GM12878 (cell line): ENCODE data around the gene SCLY. TPM values are rescaled to one million over a fixed set of nuclear protein-coding genes. Genes with fewer than 3 reads are reported as not detected.

Experiments used
- ATAC-seq: fragments of 200-7000 bp; cut with Tn5 transposase; 3 replicates; pipeline ENCODE4 v1.9.1; 2020; ENCODE audit warnings: mild to moderate bottlenecking, moderate library complexity
- BruUV-seq: library from RNA; stranded (reverse); fragments of 400-500 nt; replicated peaks from 2 replicates; lab custom pipeline; 2021; lab: Mats Ljungman, UMichigan
- CTCF ChIA-PET: fragments of 300-600 bp; sonication (Branson Sonifier 250); formaldehyde crosslinking; extraction: SDS; loops from one replicate; lab custom pipeline; 2021; ENCODE audit warnings: inconsistent platforms; lab: Yijun Ruan, JAX
- POLR2A ChIA-PET: fragments of 350-600 bp; formaldehyde crosslinking; extraction: SDS; loops from one replicate; lab custom pipeline; 2021; ENCODE audit warnings: inconsistent platforms; lab: Charles Lee
- RAD21 ChIA-PET: fragments of 300-600 bp; sonication (Branson Sonifier 250); formaldehyde crosslinking; loops from one replicate; lab custom pipeline; 2023; ENCODE audit warnings: antibody characterized with exemption; ENCODE audit not compliant: unreplicated experiment; lab: Charles Lee
- SMC1A ChIA-PET: fragments of 300-600 bp; sonication (Branson Sonifier 250); formaldehyde crosslinking; loops from one replicate; lab custom pipeline; 2023; ENCODE audit not compliant: unreplicated experiment, uncharacterized antibody; lab: Charles Lee
- DNase-seq: peaks from one replicate; pipeline ENCODE4 v3.0.0-alpha.2; 2011; ENCODE audit warnings: low read depth, low spot score
- FAIRE-seq: peaks from 3 replicates; lab custom pipeline; 2011; peaks lifted over from hg19 to GRCh38; lab: Jason Lieb, UNC
- H2AFZ ChIP-seq: 2 replicates; pipeline ENCODE4 v1.6.0; 2011; ENCODE audit warnings: low read depth, low read length, control low read depth; ENCODE audit not compliant: control insufficient read depth
- H3K27ac ChIP-seq: 2 replicates; pipeline ENCODE4 v1.5.1; 2011; ENCODE audit warnings: control low read depth; ENCODE audit not compliant: control insufficient read depth, insufficient read depth
- H3K27me3 ChIP-seq, 2 experiments: replicated peaks in 1 of 2; 2 replicates each; pipeline versions ENCODE4 v1.6.0 to v1.6.1; 2011; ENCODE audit warnings: low read length in 1 of 2; ENCODE audit not compliant: control insufficient read depth in 2 of 2, insufficient read depth in 2 of 2
- H3K36me3 ChIP-seq, 2 experiments: 2 replicates each; pipeline ENCODE4 v1.5.1; 2011; ENCODE audit warnings: low read length in 1 of 2; ENCODE audit not compliant: control insufficient read depth in 2 of 2, insufficient read depth in 2 of 2
- H3K4me1 ChIP-seq: 2 replicates; pipeline ENCODE4 v1.6.1; 2011; ENCODE audit warnings: mild to moderate bottlenecking, low read length, moderate library complexity, mixed read lengths; ENCODE audit not compliant: control insufficient read depth, insufficient read depth
- H3K4me2 ChIP-seq: 2 replicates; pipeline ENCODE4 v1.6.0; 2011; ENCODE audit warnings: control low read depth; ENCODE audit not compliant: control insufficient read depth, insufficient read depth
- H3K4me3 ChIP-seq: fragments of 200-600 bp; sonication (generic); 2 replicates; pipeline ENCODE4 v1.5.1; 2016
- H3K79me2 ChIP-seq: 2 replicates; pipeline ENCODE4 v1.6.0; 2011; ENCODE audit warnings: low read length; ENCODE audit not compliant: control insufficient read depth, insufficient read depth
- H3K9ac ChIP-seq: 2 replicates; pipeline ENCODE4 v1.8.0; 2011; ENCODE audit warnings: low read length, control low read depth, mixed read lengths; ENCODE audit not compliant: control insufficient read depth, insufficient read depth
- H3K9me3 ChIP-seq: replicated peaks from 3 replicates; pipeline ENCODE4 v1.5.1; 2011; ENCODE audit warnings: mild to moderate bottlenecking, low read length; ENCODE audit not compliant: control insufficient read depth, insufficient read depth
- H4K20me1 ChIP-seq: 2 replicates; pipeline ENCODE4 v1.6.0; 2011; ENCODE audit not compliant: control insufficient read depth, insufficient read depth
- CHD2 ChIP-seq: IDR thresholded peaks from 2 replicates; pipeline ENCODE4 v1.6.1; 2011; ENCODE audit warnings: low read depth, low read length, improper control_type of control experiment, borderline replicate concordance
- KLF5 ChIP-seq: fragments of 450-650 bp; IDR thresholded peaks from 2 replicates; pipeline ENCODE4 v1.6.1; 2014; ENCODE audit warnings: mild to moderate bottlenecking; ENCODE audit not compliant: partially characterized antibody
- MYC ChIP-seq: IDR thresholded peaks from 2 replicates; pipeline ENCODE4 v1.6.1; 2011; ENCODE audit warnings: mild to moderate bottlenecking, low read length, moderate library complexity, inconsistent platforms; ENCODE audit not compliant: insufficient read depth, insufficient replicate concordance, insufficient read length, severe bottlenecking
- SMAD5 ChIP-seq: IDR thresholded peaks from 2 replicates; pipeline ENCODE4 v1.6.1; 2016; ENCODE audit warnings: antibody characterized with exemption, low read depth
- SPI1 ChIP-seq: IDR thresholded peaks from 2 replicates; pipeline ENCODE4 v1.6.1; 2011; ENCODE audit warnings: low read depth, mild to moderate bottlenecking, low read length, moderate library complexity, borderline replicate concordance; ENCODE audit not compliant: insufficient read depth
- TBL1XR1 ChIP-seq: IDR thresholded peaks from 2 replicates; pipeline ENCODE4 v1.6.1; 2012; ENCODE audit warnings: low read depth, low read length, improper control_type of control experiment
- ZNF217 ChIP-seq: fragments of 450-650 bp; IDR thresholded peaks from 2 replicates; pipeline ENCODE4 v1.6.1; 2017; ENCODE audit warnings: antibody characterized with exemption, mild to moderate bottlenecking
- ZNF274 ChIP-seq: IDR thresholded peaks from one replicate; pipeline ENCODE4 v1.8.0; 2011; ENCODE audit not compliant: insufficient read length, insufficient read depth
- WGBS: methylation state at CpG from one replicate; pipeline ENCODE4 v1.1.6; 2016; ENCODE audit warnings: low lambda C conversion rate; ENCODE audit not compliant: insufficient replicate concordance, insufficient coverage; ENCODE audit errors: missing lambda C conversion rate; 5-methylcytosine and 5-hydroxymethylcytosine counted together
- in situ Hi-C: fragments of 300-500 bp; cut with MboI; formaldehyde crosslinking; loops from 9 replicates; pipeline ENCODE4 v1.14.3; 2018; ENCODE audit warnings: mixed read lengths
- intact Hi-C: fragments of 100-400 bp; cut with micrococcal nuclease; formaldehyde crosslinking; loops from one replicate; pipeline ENCODE4 v1.14.2; 2022; ENCODE audit not compliant: unreplicated experiment
- polyA plus RNA-seq, 11 experiments: library from polyadenylated mRNA; depleted of rRNA in 4 of 11; unstranded in 6 of 11; stranded (reverse) in 5 of 11; fragments of >200 nt; fragmentation: Nextera tagmentation in 4 of 11; fragmentation: Illumina TruSeq in 1 of 11; extraction: Ambion mirVana in 4 of 11; extraction: Trizol in 1 of 11; gene quantifications; 1 replicate in 1 of 11; 2 replicates in 10 of 11; pipeline versions ENCODE4 v1.2.1 to v1.2.3, GENCODE V29; 2011 to 2016; ENCODE audit warnings: inconsistent platforms in 2 of 11, missing spikeins in 2 of 11, low read depth in 1 of 11
- total RNA-seq, 4 experiments: library from RNA; depleted of rRNA in 3 of 4; stranded (reverse); fragments of >200 nt in 3 of 4; fragmentation: Illumina TruSeq in 1 of 4; extraction: Trizol in 1 of 4; gene quantifications; 2 replicates each; pipeline versions ENCODE4 v1.2.1 to v1.2.3, GENCODE V29; 2013 to 2021
- TF ChIP-seq, protein P1 (sequence below): fragments of 450-650 bp; IDR thresholded peaks from 2 replicates; pipeline ENCODE4 v1.6.1; 2017; ENCODE audit warnings: borderline replicate concordance

SCLY gene
- total and polyA plus RNA-seq, 10 of the 15 experiments (the other 5 are each of a cell fraction or from before 2014, with no cell fraction given): 3.3 to 49.1 (median 32.3) TPM

DNA sequence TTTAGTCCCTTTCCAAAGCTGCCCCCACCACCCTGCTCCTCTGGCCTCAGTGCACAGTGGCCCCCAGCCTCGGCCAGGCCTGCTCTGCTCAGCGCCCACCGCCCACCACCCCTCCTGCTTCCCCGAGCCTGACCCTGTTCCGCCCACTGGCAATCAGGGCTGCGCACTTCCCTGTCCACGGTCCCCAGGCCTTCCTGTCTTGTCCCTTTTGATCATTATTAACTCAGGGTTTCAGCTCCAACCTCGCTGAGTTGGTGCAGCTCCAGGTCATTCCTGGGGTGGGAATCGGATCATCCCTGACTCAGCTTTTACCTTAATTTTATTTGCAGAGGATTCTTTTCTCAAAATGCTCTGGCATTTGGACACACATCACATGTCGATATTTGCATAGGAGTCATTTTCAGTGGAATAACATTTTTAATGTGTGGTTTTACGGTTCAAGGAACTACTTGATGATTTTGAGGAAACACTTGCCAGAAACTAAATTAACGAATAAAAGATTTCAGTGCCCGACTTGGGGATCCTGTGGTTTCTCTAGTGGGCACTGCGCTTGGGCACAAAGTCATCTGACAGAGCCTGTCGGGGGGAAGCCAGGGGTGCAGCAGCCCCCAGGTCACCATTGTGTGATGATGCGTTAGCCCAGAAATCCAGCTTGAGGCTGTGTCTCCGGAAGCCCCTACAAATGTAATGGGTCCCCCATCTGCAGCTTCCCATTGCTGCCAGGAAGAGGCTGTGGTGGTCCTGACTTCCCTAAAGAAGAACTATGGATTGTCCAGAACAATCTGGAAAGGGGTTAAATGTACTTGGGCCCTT is 38.3 kb downstream of the SCLY start:
- SMC1A ChIA-PET: interaction anchor here (0.9 to 2.3 kb wide), 3 partner anchors 10 to 30 kb away, joined by 3 to 8 read pairs (median 7); no protein-coding TSS in a partner anchor
- POLR2A ChIA-PET: interaction anchor here (0.7 to 1.9 kb wide), 4 partner anchors 9 to 38 kb away, joined by 3 to 13 read pairs (median 4); no protein-coding TSS in a partner anchor
- 34% methylated on average over 17 of the region's 17 CpGs for WGBS
- H3K4me2 ChIP-seq: no peak overlapping the region
- BruUV-seq: TSS peak; percentile 67
- H3K27ac ChIP-seq: no peak overlapping the region; the same call in 1 of the 2 replicates
- H3K4me3 ChIP-seq: no peak overlapping the region
- H3K36me3 ChIP-seq: peaks cover 0 to 2% of the 10 kb centered on the region in 2 experiments; a peak in 1 of 4 replicates
- FAIRE-seq: no peak
- H2AFZ ChIP-seq: peak overlapping the region; percentile 37
- RAD21 ChIA-PET: interaction anchor here (0.9 to 3.5 kb wide), 5 partner anchors 10 to 111 kb away, joined by 3 to 9 read pairs (median 7); partner anchors contain the start of gene SCLY
- CTCF ChIA-PET: interaction anchor here (0.8 to 1.6 kb wide), 4 partner anchors 12 to 241 kb away, joined by 3 to 4 read pairs (median 4); no protein-coding TSS in a partner anchor
- no peaks in the 10 kb centered on the region for H3K9me3 ChIP-seq
- H3K4me1 ChIP-seq: peaks cover 11% of the 10 kb centered on the region
- no peaks in the 10 kb centered on the region for H4K20me1 ChIP-seq
- in situ Hi-C loops (no loop called here), intact Hi-C loops (no loop called here)
- no peak for DNase-seq
- no peak overlapping the region for H3K9ac ChIP-seq
- H3K27me3 ChIP-seq: no peaks in the 10 kb centered on the region
- no peaks in the 10 kb centered on the region for H3K79me2 ChIP-seq
- TF ChIP-seq TBL1XR1: no peak
- TF ChIP-seq MYC: no peak
- 0 out of 2 replicates have a peak, but pooled peaks have one; percentile 17 for TF ChIP-seq SPI1
- TF ChIP-seq ZNF217: no peak
- no peak for TF ChIP-seq CHD2
- TF ChIP-seq KLF5: no peak
- TF ChIP-seq, protein P1, sequence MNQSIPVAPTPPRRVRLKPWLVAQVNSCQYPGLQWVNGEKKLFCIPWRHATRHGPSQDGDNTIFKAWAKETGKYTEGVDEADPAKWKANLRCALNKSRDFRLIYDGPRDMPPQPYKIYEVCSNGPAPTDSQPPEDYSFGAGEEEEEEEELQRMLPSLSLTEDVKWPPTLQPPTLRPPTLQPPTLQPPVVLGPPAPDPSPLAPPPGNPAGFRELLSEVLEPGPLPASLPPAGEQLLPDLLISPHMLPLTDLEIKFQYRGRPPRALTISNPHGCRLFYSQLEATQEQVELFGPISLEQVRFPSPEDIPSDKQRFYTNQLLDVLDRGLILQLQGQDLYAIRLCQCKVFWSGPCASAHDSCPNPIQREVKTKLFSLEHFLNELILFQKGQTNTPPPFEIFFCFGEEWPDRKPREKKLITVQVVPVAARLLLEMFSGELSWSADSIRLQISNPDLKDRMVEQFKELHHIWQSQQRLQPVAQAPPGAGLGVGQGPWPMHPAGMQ: no peak
- TF ChIP-seq SMAD5: no peak
- no peak for TF ChIP-seq ZNF274
- peak; percentile 28 for ATAC-seq
